CD4-positive, alpha-beta T cell treated with Interleukin-12 subunit alpha and Interleukin-12 subunit beta, for 1 hour (primary cell): Measurements from ENCODE around the gene HDAC8.

Source experiments
- DNase-seq: peaks from one replicate; pipeline ENCODE4 v3.0.0-alpha.2; 2020

HDAC8 gene

GRCh38 chrX:72313707-72314641 lies 258.7 kb downstream of the HDAC8 start:
- no peak for DNase-seq

GRCh38 chrX:72312311-72312940 lies 260.2 kb downstream of the HDAC8 start:
- no peak for DNase-seq

GRCh38 chrX:72309297-72310071 lies 263.2 kb downstream of the HDAC8 start:
- no peak for DNase-seq

GRCh38 chrX:72308566-72309296 lies 263.9 kb downstream of the HDAC8 start:
- peak; percentile 23 for DNase-seq

GRCh38 chrX:72308209-72308565 lies 264.5 kb downstream of the HDAC8 start:
- no peak for DNase-seq

GRCh38 chrX:72307646-72308051 lies 265.0 kb downstream of the HDAC8 start:
- no peak for DNase-seq

- peak; percentile 20 for DNase-seq
These were observed 265.6 kb downstream of the HDAC8 start for GRCh38 chrX:72306851-72307645.

- no peak for DNase-seq
These were observed 266.4 kb downstream of the HDAC8 start for GRCh38 chrX:72306085-72306801.

GRCh38 chrX:72305286-72306084 lies 267.2 kb downstream of the HDAC8 start, which contains the start of gene CITED1:
CITED1 (minus strand) TSS chrX:72305914; CDS start chrX:72302869, 3,045 bp downstream.
- DNase-seq = no peak

- no peak for DNase-seq
These were observed 267.8 kb downstream of the HDAC8 start for GRCh38 chrX:72304877-72305276.

GRCh38 chrX:72301781-72302180 lies 270.9 kb downstream of the HDAC8 start:
- no peak for DNase-seq

GRCh38 chrX:72299891-72300630 lies 272.6 kb downstream of the HDAC8 start:
- no peak for DNase-seq

GRCh38 chrX:72297953-72298730 lies 274.5 kb downstream of the HDAC8 start:
- no peak for DNase-seq

GRCh38 chrX:72296991-72297390 lies 275.7 kb downstream of the HDAC8 start:
- DNase-seq = no peak

GRCh38 chrX:72295745-72296144 lies 276.9 kb downstream of the HDAC8 start:
- no peak for DNase-seq

GRCh38 chrX:72294497-72294896 lies 278.1 kb downstream of the HDAC8 start:
- DNase-seq = no peak

- DNase-seq = no peak
These were observed 290.3 kb downstream of the HDAC8 start for GRCh38 chrX:72282302-72282701.

GRCh38 chrX:72280321-72280845 lies 292.3 kb downstream of the HDAC8 start:
- DNase-seq = no peak
